NT2/D1 (cell line): Measurements from ENCODE around the gene SAMD9.

Experiments used
- DNase-seq: peaks from one replicate; pipeline ENCODE4 v3.0.0-alpha.2; 2011; ENCODE audit warnings: low read depth, low spot score
- H3K27me3 ChIP-seq: 2 replicates; pipeline ENCODE4 v1.6.0; 2011; ENCODE audit warnings: mild to moderate bottlenecking; ENCODE audit not compliant: insufficient read length, insufficient read depth
- H3K36me3 ChIP-seq: 2 replicates; pipeline ENCODE4 v1.6.1; 2011; ENCODE audit warnings: mild to moderate bottlenecking, low read length, mixed read lengths; ENCODE audit not compliant: insufficient read depth, insufficient read length
- H3K4me1 ChIP-seq: 2 replicates; pipeline ENCODE4 v1.5.1; 2011; ENCODE audit not compliant: insufficient read depth, insufficient read length
- H3K4me3 ChIP-seq: 2 replicates; pipeline ENCODE4 v1.5.1; 2011; ENCODE audit warnings: low read depth; ENCODE audit not compliant: insufficient read length
- H3K9ac ChIP-seq: 2 replicates; pipeline ENCODE4 v1.6.0; 2011; ENCODE audit warnings: low read depth; ENCODE audit not compliant: insufficient read length
- H3K9me3 ChIP-seq: 2 replicates; pipeline ENCODE4 v1.5.1; 2011; ENCODE audit warnings: mild to moderate bottlenecking, low read length; ENCODE audit not compliant: insufficient read depth
- SUZ12 ChIP-seq: IDR thresholded peaks from 2 replicates; pipeline ENCODE4 v1.6.1; 2011; ENCODE audit not compliant: insufficient read length, insufficient read depth; ENCODE audit errors: extremely low read depth
- YY1 ChIP-seq: IDR thresholded peaks from 2 replicates; pipeline ENCODE4 v1.6.1; 2011; ENCODE audit not compliant: insufficient read length, insufficient read depth
- ZNF274 ChIP-seq: IDR thresholded peaks from 2 replicates; pipeline ENCODE4 v1.6.1; 2011; ENCODE audit warnings: mild to moderate bottlenecking, low read depth, low read length

Gene SAMD9

GRCh38 chr7:93051660-93052059 lies 66.1 kb downstream of the SAMD9 start:
- no peaks in the 10 kb centered on the region for H3K9me3 ChIP-seq
- TF ChIP-seq YY1 (no peak), ZNF274 (no peak), SUZ12 (no peak)
- no peaks in the 10 kb centered on the region for H3K4me1 ChIP-seq
- H3K4me3 ChIP-seq: no peak overlapping the region
- no peak overlapping the region for H3K9ac ChIP-seq
- no peaks in the 10 kb centered on the region for H3K27me3 ChIP-seq
- no peak for DNase-seq
- no peaks in the 10 kb centered on the region for H3K36me3 ChIP-seq
